HepG2 (cell line): Measurements from ENCODE around the gene NAGS. TPM values are rescaled to one million over a fixed set of nuclear protein-coding genes. Genes with fewer than 3 reads are reported as not detected.

Experiments used
- CBX2 ChIP-seq, 2 experiments: fragments of 200-600 bp in 1 of 2; sonication (generic); formaldehyde crosslinking in 1 of 2; IDR thresholded peaks; 2 replicates each; pipeline versions ENCODE4 v1.7.0 to v1.8.1; 2018 to 2022; ENCODE audit warnings: low read depth in 2 of 2, low read length in 1 of 2, mild to moderate bottlenecking in 1 of 2, missing genetic modification reagents in 1 of 2
- ERF ChIP-seq: IDR thresholded peaks from 2 replicates; pipeline ENCODE4 v1.6.1; 2018; ENCODE audit warnings: missing biosample characterization, missing genetic modification reagents
- ESRRA ChIP-seq: sonication (generic); formaldehyde crosslinking; IDR thresholded peaks from 2 replicates; pipeline ENCODE4 v1.5.1; 2020; ENCODE audit warnings: mild to moderate bottlenecking, low read depth, missing genetic modification reagents
- GLI4 ChIP-seq: sonication (generic); formaldehyde crosslinking; IDR thresholded peaks from 2 replicates; pipeline ENCODE4 v1.5.1; 2020; ENCODE audit warnings: missing genetic modification reagents, mild to moderate bottlenecking, moderate library complexity, borderline replicate concordance
- NFYC ChIP-seq: IDR thresholded peaks from 2 replicates; pipeline ENCODE4 v1.6.1; 2016; ENCODE audit warnings: missing genetic modification reagents, missing compliant biosample characterization
- POGZ ChIP-seq: sonication (generic); formaldehyde crosslinking; IDR thresholded peaks from 2 replicates; pipeline ENCODE4 v1.4.0; 2020; ENCODE audit warnings: mild to moderate bottlenecking, missing genetic modification reagents
- POLR2G ChIP-seq: fragments of 200-400 bp; formaldehyde crosslinking; IDR thresholded peaks from 2 replicates; pipeline ENCODE4 v1.6.1; 2018; ENCODE audit warnings: mild to moderate bottlenecking, low read depth, low read length, moderate library complexity
- RFX5 ChIP-seq: IDR thresholded peaks from 2 replicates; pipeline ENCODE4 v1.6.1; 2011; ENCODE audit warnings: low read depth, low read length, improper control_type of control experiment
- ZIK1 ChIP-seq: sonication (generic); formaldehyde crosslinking; IDR thresholded peaks from 2 replicates; pipeline ENCODE4 v1.5.0; 2020; ENCODE audit warnings: mild to moderate bottlenecking, low read depth, missing genetic modification reagents, borderline replicate concordance
- ZMAT3 ChIP-seq: sonication (generic); formaldehyde crosslinking; conservative IDR thresholded peaks from 2 replicates; pipeline ENCODE4 v1.7.0; 2021; ENCODE audit warnings: missing genetic modification reagents
- ZNF644 ChIP-seq: IDR thresholded peaks from 2 replicates; pipeline ENCODE4 v1.6.1; 2016; ENCODE audit warnings: low read depth
- ZNF652 ChIP-seq: IDR thresholded peaks from 2 replicates; pipeline ENCODE4 v1.6.1; 2016; ENCODE audit warnings: low read depth, borderline replicate concordance
- ZNF691 ChIP-seq: sonication (generic); formaldehyde crosslinking; IDR thresholded peaks from 2 replicates; pipeline ENCODE4 v1.4.0; 2020; ENCODE audit warnings: missing genetic modification reagents, low read depth, mild to moderate bottlenecking, borderline replicate concordance
- ZSCAN30 ChIP-seq: sonication (generic); formaldehyde crosslinking; IDR thresholded peaks from 2 replicates; pipeline ENCODE4 v1.5.0; 2020; ENCODE audit warnings: mild to moderate bottlenecking, missing genetic modification reagents
- polyA plus RNA-seq, 8 experiments: library from polyadenylated mRNA; depleted of rRNA in 3 of 8; stranded (reverse) in 7 of 8; unstranded in 1 of 8; fragments of >200 nt; fragmentation: Illumina TruSeq in 4 of 8; extraction: Trizol in 4 of 8; gene quantifications; 2 replicates each; pipeline versions ENCODE4 v1.2.1 to v1.2.3, GENCODE V29; 2011 to 2016; ENCODE audit warnings: low read depth in 4 of 8, missing spikeins in 1 of 8, mixed read lengths in 1 of 8; ENCODE audit not compliant: insufficient read depth in 1 of 8
- total RNA-seq, 5 experiments: library from RNA; depleted of rRNA; stranded (reverse); fragments of >200 nt; fragmentation: Illumina TruSeq; extraction: Trizol; gene quantifications; 2 replicates each; pipeline ENCODE4 v1.2.3, GENCODE V29; 2016; ENCODE audit warnings: low read depth in 1 of 5
- TF ChIP-seq, protein P1 (sequence below): IDR thresholded peaks from 2 replicates; pipeline ENCODE4 v1.6.1; 2018; ENCODE audit warnings: missing genetic modification reagents
- TF ChIP-seq, protein P2 (sequence below): sonication (generic); formaldehyde crosslinking; IDR thresholded peaks from 2 replicates; pipeline ENCODE4 v1.4.0; 2020; ENCODE audit warnings: missing genetic modification reagents
- TF ChIP-seq, protein P3 (sequence below): sonication (generic); formaldehyde crosslinking; IDR thresholded peaks from 2 replicates; pipeline ENCODE4 v1.4.0; 2020; ENCODE audit warnings: missing genetic modification reagents
- TF ChIP-seq, protein P4 (sequence below): sonication (generic); formaldehyde crosslinking; IDR thresholded peaks from 2 replicates; pipeline ENCODE4 v1.4.0; 2020; ENCODE audit warnings: mild to moderate bottlenecking, missing genetic modification reagents

Gene NAGS
- total and polyA plus RNA-seq, 2 of the 13 experiments (the other 11 are each of a cell fraction or from before 2014, with no cell fraction given) = 4.3 to 5.1 TPM

- TF ChIP-seq ZNF691 (CRISPR knock-in tag) (no peak; the same call in 1 of the 2 replicates), ZNF644 (no peak), CBX2 (IDR thresholded peaks at IDR 0.05; ENCODE audit: low read depth, low read length) (no peak), CBX2 (CRISPR knock-in tag; IDR thresholded peaks at IDR 0.05; ENCODE audit: low read depth) (no peak), ESRRA (CRISPR knock-in tag) (no peak), POLR2G (no peak), ZSCAN30 (no peak), POGZ (CRISPR knock-in tag) (no peak), ZNF652 (no peak), NFYC (no peak), ERF (peak; percentile 26; the same call in 1 of the 2 replicates), ZMAT3 (0 out of 2 replicates have a peak, but pooled peaks have one; percentile 52), RFX5 (no peak), ZIK1 (no peak), GLI4 (CRISPR knock-in tag) (no peak)
- TF ChIP-seq, protein P1, sequence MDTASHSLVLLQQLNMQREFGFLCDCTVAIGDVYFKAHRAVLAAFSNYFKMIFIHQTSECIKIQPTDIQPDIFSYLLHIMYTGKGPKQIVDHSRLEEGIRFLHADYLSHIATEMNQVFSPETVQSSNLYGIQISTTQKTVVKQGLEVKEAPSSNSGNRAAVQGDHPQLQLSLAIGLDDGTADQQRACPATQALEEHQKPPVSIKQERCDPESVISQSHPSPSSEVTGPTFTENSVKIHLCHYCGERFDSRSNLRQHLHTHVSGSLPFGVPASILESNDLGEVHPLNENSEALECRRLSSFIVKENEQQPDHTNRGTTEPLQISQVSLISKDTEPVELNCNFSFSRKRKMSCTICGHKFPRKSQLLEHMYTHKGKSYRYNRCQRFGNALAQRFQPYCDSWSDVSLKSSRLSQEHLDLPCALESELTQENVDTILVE = peak; percentile 48; the same call in 1 of the 2 replicates
- TF ChIP-seq, protein P2, sequence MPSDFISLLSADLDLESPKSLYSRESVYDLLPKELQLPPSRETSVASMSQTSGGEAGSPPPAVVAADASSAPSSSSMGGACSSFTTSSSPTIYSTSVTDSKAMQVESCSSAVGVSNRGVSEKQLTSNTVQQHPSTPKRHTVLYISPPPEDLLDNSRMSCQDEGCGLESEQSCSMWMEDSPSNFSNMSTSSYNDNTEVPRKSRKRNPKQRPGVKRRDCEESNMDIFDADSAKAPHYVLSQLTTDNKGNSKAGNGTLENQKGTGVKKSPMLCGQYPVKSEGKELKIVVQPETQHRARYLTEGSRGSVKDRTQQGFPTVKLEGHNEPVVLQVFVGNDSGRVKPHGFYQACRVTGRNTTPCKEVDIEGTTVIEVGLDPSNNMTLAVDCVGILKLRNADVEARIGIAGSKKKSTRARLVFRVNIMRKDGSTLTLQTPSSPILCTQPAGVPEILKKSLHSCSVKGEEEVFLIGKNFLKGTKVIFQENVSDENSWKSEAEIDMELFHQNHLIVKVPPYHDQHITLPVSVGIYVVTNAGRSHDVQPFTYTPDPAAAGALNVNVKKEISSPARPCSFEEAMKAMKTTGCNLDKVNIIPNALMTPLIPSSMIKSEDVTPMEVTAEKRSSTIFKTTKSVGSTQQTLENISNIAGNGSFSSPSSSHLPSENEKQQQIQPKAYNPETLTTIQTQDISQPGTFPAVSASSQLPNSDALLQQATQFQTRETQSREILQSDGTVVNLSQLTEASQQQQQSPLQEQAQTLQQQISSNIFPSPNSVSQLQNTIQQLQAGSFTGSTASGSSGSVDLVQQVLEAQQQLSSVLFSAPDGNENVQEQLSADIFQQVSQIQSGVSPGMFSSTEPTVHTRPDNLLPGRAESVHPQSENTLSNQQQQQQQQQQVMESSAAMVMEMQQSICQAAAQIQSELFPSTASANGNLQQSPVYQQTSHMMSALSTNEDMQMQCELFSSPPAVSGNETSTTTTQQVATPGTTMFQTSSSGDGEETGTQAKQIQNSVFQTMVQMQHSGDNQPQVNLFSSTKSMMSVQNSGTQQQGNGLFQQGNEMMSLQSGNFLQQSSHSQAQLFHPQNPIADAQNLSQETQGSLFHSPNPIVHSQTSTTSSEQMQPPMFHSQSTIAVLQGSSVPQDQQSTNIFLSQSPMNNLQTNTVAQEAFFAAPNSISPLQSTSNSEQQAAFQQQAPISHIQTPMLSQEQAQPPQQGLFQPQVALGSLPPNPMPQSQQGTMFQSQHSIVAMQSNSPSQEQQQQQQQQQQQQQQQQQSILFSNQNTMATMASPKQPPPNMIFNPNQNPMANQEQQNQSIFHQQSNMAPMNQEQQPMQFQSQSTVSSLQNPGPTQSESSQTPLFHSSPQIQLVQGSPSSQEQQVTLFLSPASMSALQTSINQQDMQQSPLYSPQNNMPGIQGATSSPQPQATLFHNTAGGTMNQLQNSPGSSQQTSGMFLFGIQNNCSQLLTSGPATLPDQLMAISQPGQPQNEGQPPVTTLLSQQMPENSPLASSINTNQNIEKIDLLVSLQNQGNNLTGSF (CRISPR knock-in tag) = no peak
- TF ChIP-seq, protein P3, sequence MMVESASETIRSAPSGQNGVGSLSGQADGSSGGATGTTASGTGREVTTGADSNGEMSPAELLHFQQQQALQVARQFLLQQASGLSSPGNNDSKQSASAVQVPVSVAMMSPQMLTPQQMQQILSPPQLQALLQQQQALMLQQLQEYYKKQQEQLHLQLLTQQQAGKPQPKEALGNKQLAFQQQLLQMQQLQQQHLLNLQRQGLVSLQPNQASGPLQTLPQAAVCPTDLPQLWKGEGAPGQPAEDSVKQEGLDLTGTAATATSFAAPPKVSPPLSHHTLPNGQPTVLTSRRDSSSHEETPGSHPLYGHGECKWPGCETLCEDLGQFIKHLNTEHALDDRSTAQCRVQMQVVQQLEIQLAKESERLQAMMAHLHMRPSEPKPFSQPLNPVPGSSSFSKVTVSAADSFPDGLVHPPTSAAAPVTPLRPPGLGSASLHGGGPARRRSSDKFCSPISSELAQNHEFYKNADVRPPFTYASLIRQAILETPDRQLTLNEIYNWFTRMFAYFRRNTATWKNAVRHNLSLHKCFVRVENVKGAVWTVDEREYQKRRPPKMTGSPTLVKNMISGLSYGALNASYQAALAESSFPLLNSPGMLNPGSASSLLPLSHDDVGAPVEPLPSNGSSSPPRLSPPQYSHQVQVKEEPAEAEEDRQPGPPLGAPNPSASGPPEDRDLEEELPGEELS (CRISPR knock-in tag) = no peak
- TF ChIP-seq, protein P4, sequence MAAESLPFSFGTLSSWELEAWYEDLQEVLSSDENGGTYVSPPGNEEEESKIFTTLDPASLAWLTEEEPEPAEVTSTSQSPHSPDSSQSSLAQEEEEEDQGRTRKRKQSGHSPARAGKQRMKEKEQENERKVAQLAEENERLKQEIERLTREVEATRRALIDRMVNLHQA = no peak
Measured at GRCh38 chr17:43994272-43995149, 9.9 kb upstream of the NAGS start (continued).
